Activated T-helper 1 cell treated with anti-CD3 and anti-CD28 coated beads, Interleukin-12 subunit alpha, Interleukin-12 subunit beta, Interleukin-2, Interleukin-4 antibody, amounts not matched to agents 30 ng/mL and 10 ng/mL and 1 ng/mL, durations not matched to agents 14 hours and 24 hours and 36 hours (primary cell): ENCODE results near the gene TMEM242. TPM values are rescaled to one million over a fixed set of nuclear protein-coding genes. Genes with fewer than 3 reads are reported as not detected.
"Not testable (repeated sequence)": the region's sequence is repeated elsewhere in the genome, so short reads cannot be mapped to it uniquely, and the experiment has no call there.

ENCODE experiments used
- DNase-seq: peaks from one replicate; pipeline ENCODE4 v3.0.0; 2021; ENCODE audit warnings: low spot score
- H3K27ac Mint-ChIP-seq: one replicate; pipeline ENCODE4 v1.8.0; 2021; ENCODE audit warnings: mild to moderate bottlenecking, mixed read lengths
- H3K27me3 Mint-ChIP-seq: one replicate; pipeline ENCODE4 v1.8.0; 2022; ENCODE audit warnings: mild to moderate bottlenecking, moderate library complexity, mixed read lengths; ENCODE audit not compliant: insufficient read depth
- H3K36me3 Mint-ChIP-seq: one replicate; pipeline ENCODE4 v1.8.0; 2021; ENCODE audit warnings: low read depth, mixed read lengths
- H3K4me1 Mint-ChIP-seq: one replicate; pipeline ENCODE4 v1.8.0; 2021; ENCODE audit warnings: low read depth, mixed read lengths
- H3K4me3 Mint-ChIP-seq: one replicate; pipeline ENCODE4 v1.8.0; 2021; ENCODE audit warnings: mild to moderate bottlenecking, moderate library complexity, mixed read lengths
- H3K9me3 Mint-ChIP-seq: one replicate; pipeline ENCODE4 v1.8.0; 2021; ENCODE audit warnings: mixed read lengths
- intact Hi-C: fragments of 100-400 bp; cut with micrococcal nuclease; formaldehyde crosslinking; loops from one replicate; pipeline ENCODE4 v1.15.1; 2024
- total RNA-seq: library from RNA; stranded (reverse); gene quantifications from 2 replicates; pipeline ENCODE4 v1.2.3, GENCODE V29; 2022

The TMEM242 gene
- total RNA-seq, 1 donor from 2014 or later, result 10.1 TPM

- Mint-ChIP-seq H3K4me1 (peaks cover 23% of the 10 kb centered on the region), H3K27me3 (no peaks in the 10 kb centered on the region), H3K9me3 (no peaks in the 10 kb centered on the region), H3K27ac (peak overlapping the region; percentile 35), H3K4me3 (no peak overlapping the region), H3K36me3 (peaks cover 28% of the 10 kb centered on the region)
- DNase-seq, result no peak
- intact Hi-C loops, result no loop called here
Observed at GRCh38 chr6:157316871-157317814, 6.2 kb downstream of the TMEM242 start.

- peak; percentile 32 for DNase-seq
Observed at GRCh38 chr6:157314705-157315321, 8.5 kb downstream of the TMEM242 start.

GRCh38 chr6:157313531-157314467 lies 9.5 kb downstream of the TMEM242 start:
- intact Hi-C loops, result loop anchor here (1.0 to 2.0 kb wide), 5 partner anchors 22 to 759 kb away; partner anchors contain the start of gene ZDHHC14

More at GRCh38 chr6:157314705-157315321, 8.5 kb downstream of the TMEM242 start:
- Mint-ChIP-seq H3K9me3 (no peaks in the 10 kb centered on the region), H3K36me3 (peaks cover 24% of the 10 kb centered on the region), H3K27me3 (no peaks in the 10 kb centered on the region), H3K27ac (no peak overlapping the region), H3K4me1 (peaks cover 16% of the 10 kb centered on the region), H3K4me3 (no peak overlapping the region)
- intact Hi-C loops, result loop anchor here (1.0 to 2.0 kb wide), 6 partner anchors 20 to 758 kb away; partner anchors contain the start of gene ZDHHC14

GRCh38 chr6:157312757-157313156 lies 10.6 kb downstream of the TMEM242 start:
- H3K36me3 Mint-ChIP-seq, result peaks cover 24% of the 10 kb centered on the region
- intact Hi-C loops, result no loop called here
- no peak overlapping the region for H3K4me3 Mint-ChIP-seq

More at GRCh38 chr6:157313531-157314467, 9.5 kb downstream of the TMEM242 start:
- no peak for DNase-seq
- Mint-ChIP-seq H3K36me3 (peaks cover 24% of the 10 kb centered on the region), H3K9me3 (no peaks in the 10 kb centered on the region), H3K4me3 (no peak overlapping the region), H3K4me1 (peaks cover 16% of the 10 kb centered on the region), H3K27ac (no peak overlapping the region), H3K27me3 (no peaks in the 10 kb centered on the region)

GRCh38 chr6:157310693-157311092 lies 12.6 kb downstream of the TMEM242 start:
- H3K27me3 Mint-ChIP-seq, H3K4me3 Mint-ChIP-seq, H3K27ac Mint-ChIP-seq, DNase-seq, intact Hi-C loops, H3K4me1 Mint-ChIP-seq, H3K9me3 Mint-ChIP-seq: not testable (repeated sequence)
- H3K36me3 Mint-ChIP-seq, result peaks cover 15% of the 10 kb centered on the region

More at GRCh38 chr6:157312757-157313156, 10.6 kb downstream of the TMEM242 start:
- H3K27me3 Mint-ChIP-seq, result no peaks in the 10 kb centered on the region
- no peak for DNase-seq
- peaks cover 16% of the 10 kb centered on the region for H3K4me1 Mint-ChIP-seq
- H3K27ac Mint-ChIP-seq, result no peak overlapping the region
- no peaks in the 10 kb centered on the region for H3K9me3 Mint-ChIP-seq

- no peak overlapping the region for H3K27ac Mint-ChIP-seq
- H3K27me3 Mint-ChIP-seq, result no peaks in the 10 kb centered on the region
- peaks cover 2% of the 10 kb centered on the region for H3K36me3 Mint-ChIP-seq
- intact Hi-C loops, result no loop called here
- no peaks in the 10 kb centered on the region for H3K9me3 Mint-ChIP-seq
- DNase-seq, result no peak
- peaks cover 7% of the 10 kb centered on the region for H3K4me1 Mint-ChIP-seq
- no peak overlapping the region for H3K4me3 Mint-ChIP-seq
Observed at GRCh38 chr6:157307661-157308060, 15.7 kb downstream of the TMEM242 start.

- Mint-ChIP-seq H3K4me1 (peaks cover 8% of the 10 kb centered on the region), H3K36me3 (no peaks in the 10 kb centered on the region), H3K27me3 (no peaks in the 10 kb centered on the region), H3K4me3 (no peak overlapping the region), H3K27ac (no peak overlapping the region), H3K9me3 (no peaks in the 10 kb centered on the region)
- intact Hi-C loops, result no loop called here
- no peak for DNase-seq
Observed at GRCh38 chr6:157305670-157306653, 17.4 kb downstream of the TMEM242 start.

- Mint-ChIP-seq H3K27me3 (no peaks in the 10 kb centered on the region), H3K27ac (no peak overlapping the region), H3K4me1 (peaks cover 8% of the 10 kb centered on the region), H3K9me3 (no peaks in the 10 kb centered on the region), H3K4me3 (no peak overlapping the region), H3K36me3 (no peaks in the 10 kb centered on the region)
- intact Hi-C loops, result no loop called here
- no peak for DNase-seq
Observed at GRCh38 chr6:157304899-157305663, 18.2 kb downstream of the TMEM242 start.

GRCh38 chr6:157302736-157303135 lies 20.6 kb downstream of the TMEM242 start:
- intact Hi-C loops, result no loop called here
- H3K4me1 Mint-ChIP-seq, result peaks cover 8% of the 10 kb centered on the region
- H3K27me3 Mint-ChIP-seq, result no peaks in the 10 kb centered on the region
- H3K27ac Mint-ChIP-seq, result no peak overlapping the region
- H3K36me3 Mint-ChIP-seq, result peaks cover 2% of the 10 kb centered on the region
- H3K9me3 Mint-ChIP-seq, result no peaks in the 10 kb centered on the region
- DNase-seq, result no peak
- no peak overlapping the region for H3K4me3 Mint-ChIP-seq

GRCh38 chr6:157300436-157300835 lies 22.9 kb downstream of the TMEM242 start:
- Mint-ChIP-seq H3K27ac (no peak overlapping the region), H3K27me3 (no peaks in the 10 kb centered on the region), H3K36me3 (peaks cover 2% of the 10 kb centered on the region), H3K4me1 (peaks cover 8% of the 10 kb centered on the region), H3K4me3 (no peak overlapping the region), H3K9me3 (no peaks in the 10 kb centered on the region)
- no peak for DNase-seq
- intact Hi-C loops, result no loop called here

GRCh38 chr6:157300006-157300405 lies 23.3 kb downstream of the TMEM242 start:
- Mint-ChIP-seq H3K4me1 (peaks cover 8% of the 10 kb centered on the region), H3K36me3 (peaks cover 5% of the 10 kb centered on the region), H3K9me3 (no peaks in the 10 kb centered on the region), H3K27me3 (no peaks in the 10 kb centered on the region), H3K27ac (no peak overlapping the region), H3K4me3 (no peak overlapping the region)
- no peak for DNase-seq
- intact Hi-C loops, result no loop called here
